ENCODE data around the gene VPS8. TPM values are rescaled to one million over a fixed set of nuclear protein-coding genes. Genes with fewer than 3 reads are reported as not detected.

Gene VPS8
- total and polyA plus RNA-seq, 8 donors: 41.5 to 114 (median 51.3) TPM

- Histone ChIP-seq H3K36me3 (no peaks in the 10 kb centered on the region), H3K27me3 (peaks cover 0 to 12% of the 10 kb centered on the region in 2 donors), H3K27ac (no peak overlapping the region), H3K9me3 (no peaks in the 10 kb centered on the region), H3K4me3 (no peak overlapping the region), H3K4me1 (peaks cover 0 to 6% of the 10 kb centered on the region in 2 donors)
- ATAC-seq (peak; percentile 45), DNase-seq (no peak)
- intact Hi-C loops (cut with DNase I): no loop called here
- TF ChIP-seq, protein P1, sequence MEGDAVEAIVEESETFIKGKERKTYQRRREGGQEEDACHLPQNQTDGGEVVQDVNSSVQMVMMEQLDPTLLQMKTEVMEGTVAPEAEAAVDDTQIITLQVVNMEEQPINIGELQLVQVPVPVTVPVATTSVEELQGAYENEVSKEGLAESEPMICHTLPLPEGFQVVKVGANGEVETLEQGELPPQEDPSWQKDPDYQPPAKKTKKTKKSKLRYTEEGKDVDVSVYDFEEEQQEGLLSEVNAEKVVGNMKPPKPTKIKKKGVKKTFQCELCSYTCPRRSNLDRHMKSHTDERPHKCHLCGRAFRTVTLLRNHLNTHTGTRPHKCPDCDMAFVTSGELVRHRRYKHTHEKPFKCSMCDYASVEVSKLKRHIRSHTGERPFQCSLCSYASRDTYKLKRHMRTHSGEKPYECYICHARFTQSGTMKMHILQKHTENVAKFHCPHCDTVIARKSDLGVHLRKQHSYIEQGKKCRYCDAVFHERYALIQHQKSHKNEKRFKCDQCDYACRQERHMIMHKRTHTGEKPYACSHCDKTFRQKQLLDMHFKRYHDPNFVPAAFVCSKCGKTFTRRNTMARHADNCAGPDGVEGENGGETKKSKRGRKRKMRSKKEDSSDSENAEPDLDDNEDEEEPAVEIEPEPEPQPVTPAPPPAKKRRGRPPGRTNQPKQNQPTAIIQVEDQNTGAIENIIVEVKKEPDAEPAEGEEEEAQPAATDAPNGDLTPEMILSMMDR (IDR thresholded peaks at IDR 0.05): no peak
Observed at GRCh38 chr3:184765730-184766074, 46.3 kb upstream of the VPS8 start.

- H3K4me1 ChIP-seq: peaks cover 0 to 6% of the 10 kb centered on the region in 2 donors
- H3K27me3 ChIP-seq: peaks cover 0 to 12% of the 10 kb centered on the region in 2 donors
- no peak overlapping the region for H3K27ac ChIP-seq
- intact Hi-C loops (cut with DNase I): no loop called here
- H3K36me3 ChIP-seq: no peaks in the 10 kb centered on the region
- no peak for ATAC-seq
- no peaks in the 10 kb centered on the region for H3K9me3 ChIP-seq
- TF ChIP-seq, protein P1 (IDR thresholded peaks at IDR 0.05): no peak
- DNase-seq: no peak
- no peak overlapping the region for H3K4me3 ChIP-seq
Observed at GRCh38 chr3:184766555-184767261, 45.3 kb upstream of the VPS8 start.

GRCh38 chr3:184767377-184767776 lies 44.6 kb upstream of the VPS8 start:
- H3K9me3 ChIP-seq: no peaks in the 10 kb centered on the region
- H3K36me3 ChIP-seq: no peaks in the 10 kb centered on the region
- peaks cover 0 to 6% of the 10 kb centered on the region in 2 donors for H3K4me1 ChIP-seq
- H3K27ac ChIP-seq: no peak overlapping the region
- TF ChIP-seq, protein P1 (IDR thresholded peaks at IDR 0.05): no peak
- no peak overlapping the region for H3K4me3 ChIP-seq
- no peak for DNase-seq
- peaks cover 0 to 12% of the 10 kb centered on the region in 2 donors for H3K27me3 ChIP-seq
- intact Hi-C loops (cut with DNase I): no loop called here
- no peak for ATAC-seq

DNA sequence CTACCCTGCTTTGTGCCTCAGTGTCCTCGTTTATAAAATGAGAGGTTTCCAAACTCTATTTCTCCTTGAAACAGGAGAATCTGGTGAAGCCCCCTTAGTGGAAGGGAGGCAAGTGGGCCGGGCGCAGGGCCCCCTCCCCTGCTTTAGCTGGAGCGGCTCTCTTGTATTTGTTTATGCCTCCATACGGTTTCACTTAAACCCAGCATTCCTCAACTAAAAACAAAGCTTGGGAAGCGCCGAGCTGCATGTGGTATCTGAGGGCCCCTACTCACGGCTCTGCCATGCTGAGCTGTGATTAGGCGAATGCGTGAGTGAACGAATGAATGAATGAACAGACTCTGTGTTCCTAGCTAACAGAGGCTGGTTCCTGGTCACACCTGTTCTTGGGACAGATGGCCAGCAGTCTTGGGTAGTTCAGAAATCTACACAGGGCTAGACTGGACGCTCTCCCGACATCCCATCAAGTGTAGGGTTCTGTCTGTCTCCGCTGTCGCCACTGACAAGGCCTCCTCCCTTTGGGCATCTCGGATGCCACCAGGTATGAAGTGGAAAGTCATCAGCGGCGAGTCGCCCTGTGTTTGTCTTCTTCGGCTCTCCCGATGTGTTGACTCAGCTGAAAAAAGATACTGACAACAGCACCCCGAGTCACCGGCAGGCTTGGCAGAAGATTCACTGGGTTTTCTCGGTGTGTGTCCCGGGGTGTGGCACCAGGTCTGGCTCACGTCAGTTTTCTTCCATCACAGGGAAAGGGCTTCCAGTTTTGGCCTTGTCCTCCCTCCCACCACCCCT lies 42.4 kb upstream of the VPS8 start:
- no peak for DNase-seq
- TF ChIP-seq, protein P1 (IDR thresholded peaks at IDR 0.05): no peak
- Histone ChIP-seq H3K4me3 (no peak overlapping the region), H3K4me1 (peaks cover 0 to 6% of the 10 kb centered on the region in 2 donors), H3K27ac (no peak overlapping the region), H3K27me3 (peaks cover 0 to 12% of the 10 kb centered on the region in 2 donors), H3K36me3 (no peaks in the 10 kb centered on the region), H3K9me3 (no peaks in the 10 kb centered on the region)
- intact Hi-C loops (cut with DNase I): no loop called here
- ATAC-seq: no peak

GRCh38 chr3:184770541-184770940 lies 41.4 kb upstream of the VPS8 start:
- intact Hi-C loops (cut with DNase I): no loop called here
- H3K4me1 ChIP-seq: peaks cover 0 to 2% of the 10 kb centered on the region in 2 donors
- H3K9me3 ChIP-seq: no peaks in the 10 kb centered on the region
- peaks cover 0 to 12% of the 10 kb centered on the region in 2 donors for H3K27me3 ChIP-seq
- H3K4me3 ChIP-seq: no peak overlapping the region
- ATAC-seq (no peak), DNase-seq (no peak)
- H3K36me3 ChIP-seq: no peaks in the 10 kb centered on the region
- H3K27ac ChIP-seq: no peak overlapping the region
- TF ChIP-seq, protein P1 (IDR thresholded peaks at IDR 0.05): no peak

Measured in left lung (tissue), 10 donors.